Astrocyte (in vitro differentiated cells and primary cell): Measurements from ENCODE around the gene MYOCD. TPM values are rescaled to one million over a fixed set of nuclear protein-coding genes. Genes with fewer than 3 reads are reported as not detected.

Experiments used
- DNase-seq: peaks from one replicate; pipeline ENCODE4 v3.0.0-alpha.2; 2010; ENCODE audit warnings: low read depth
- FAIRE-seq: peaks from 2 replicates; lab custom pipeline; 2011; peaks lifted over from hg19 to GRCh38; lab: Jason Lieb, UNC
- H2AFZ ChIP-seq: 2 replicates; pipeline ENCODE4 v1.6.0; 2012; ENCODE audit warnings: low read depth, low read length, inconsistent platforms
- H3K27ac ChIP-seq: 2 replicates; pipeline ENCODE4 v1.5.1; 2011; ENCODE audit warnings: low read depth, low read length, inconsistent platforms
- H3K27me3 ChIP-seq: 2 replicates; pipeline ENCODE4 v1.6.0; 2011; ENCODE audit warnings: low read length, inconsistent platforms; ENCODE audit not compliant: insufficient read depth
- H3K36me3 ChIP-seq: 2 replicates; pipeline ENCODE4 v1.5.1; 2011; ENCODE audit warnings: low read length, inconsistent platforms; ENCODE audit not compliant: insufficient read depth
- H3K4me1 ChIP-seq: 2 replicates; pipeline ENCODE4 v1.5.1; 2011; ENCODE audit warnings: low read length, inconsistent platforms; ENCODE audit not compliant: insufficient read depth
- H3K4me2 ChIP-seq: 2 replicates; pipeline ENCODE4 v1.6.0; 2012; ENCODE audit warnings: low read length, inconsistent platforms
- H3K4me3 ChIP-seq: 2 replicates; pipeline ENCODE4 v1.5.1; 2011; ENCODE audit warnings: low read depth, mild to moderate bottlenecking, low read length, inconsistent platforms; ENCODE audit not compliant: insufficient read depth
- H3K79me2 ChIP-seq: 2 replicates; pipeline ENCODE4 v1.6.0; 2012; ENCODE audit warnings: mild to moderate bottlenecking, low read length, inconsistent platforms; ENCODE audit not compliant: insufficient read depth
- H3K9ac ChIP-seq: 2 replicates; pipeline ENCODE4 v1.6.0; 2012; ENCODE audit warnings: mild to moderate bottlenecking, low read length, inconsistent platforms
- H3K9me3 ChIP-seq: 2 replicates; pipeline ENCODE4 v1.5.1; 2012; ENCODE audit warnings: low read depth, mild to moderate bottlenecking, low read length, inconsistent platforms; ENCODE audit not compliant: insufficient read depth
- H4K20me1 ChIP-seq: 2 replicates; pipeline ENCODE4 v1.6.0; 2012; ENCODE audit warnings: low read length, inconsistent platforms; ENCODE audit not compliant: insufficient read depth
- H3K27ac Mint-ChIP-seq: one replicate; pipeline ENCODE4 v1.8.0; 2021; ENCODE audit warnings: mild to moderate bottlenecking, mixed read lengths; ENCODE audit not compliant: unreplicated experiment
- H3K27me3 Mint-ChIP-seq: one replicate; pipeline ENCODE4 v1.8.0; 2021; ENCODE audit warnings: low read depth, mixed read lengths; ENCODE audit not compliant: unreplicated experiment
- H3K36me3 Mint-ChIP-seq: one replicate; pipeline ENCODE4 v1.8.0; 2021; ENCODE audit warnings: low read depth, mixed read lengths; ENCODE audit not compliant: unreplicated experiment
- H3K4me1 Mint-ChIP-seq: one replicate; pipeline ENCODE4 v1.8.0; 2021; ENCODE audit warnings: low read depth, mixed read lengths; ENCODE audit not compliant: unreplicated experiment
- H3K4me3 Mint-ChIP-seq: one replicate; pipeline ENCODE4 v1.8.0; 2021; ENCODE audit warnings: mild to moderate bottlenecking, moderate library complexity, mixed read lengths; ENCODE audit not compliant: unreplicated experiment
- H3K9me3 Mint-ChIP-seq: one replicate; pipeline ENCODE4 v1.8.0; 2021; ENCODE audit warnings: mild to moderate bottlenecking, mixed read lengths; ENCODE audit not compliant: unreplicated experiment
- EZH2 ChIP-seq: IDR thresholded peaks from 2 replicates; pipeline ENCODE4 v1.6.1; 2012; ENCODE audit warnings: mild to moderate bottlenecking, low read length, inconsistent platforms; ENCODE audit not compliant: insufficient read depth
- total RNA-seq: library from RNA; stranded (reverse); gene quantifications from 2 replicates; pipeline ENCODE4 v1.2.1, GENCODE V29; 2021
- TF ChIP-seq, protein P1 (sequence below): IDR thresholded peaks from 2 replicates; pipeline ENCODE4 v1.5.1; 2011; ENCODE audit warnings: low read depth, mild to moderate bottlenecking, inconsistent platforms, low read length, moderate library complexity; ENCODE audit not compliant: insufficient read depth

The MYOCD gene
- total RNA-seq, 1 donor from 2014 or later, result 2.8 TPM

DNA sequence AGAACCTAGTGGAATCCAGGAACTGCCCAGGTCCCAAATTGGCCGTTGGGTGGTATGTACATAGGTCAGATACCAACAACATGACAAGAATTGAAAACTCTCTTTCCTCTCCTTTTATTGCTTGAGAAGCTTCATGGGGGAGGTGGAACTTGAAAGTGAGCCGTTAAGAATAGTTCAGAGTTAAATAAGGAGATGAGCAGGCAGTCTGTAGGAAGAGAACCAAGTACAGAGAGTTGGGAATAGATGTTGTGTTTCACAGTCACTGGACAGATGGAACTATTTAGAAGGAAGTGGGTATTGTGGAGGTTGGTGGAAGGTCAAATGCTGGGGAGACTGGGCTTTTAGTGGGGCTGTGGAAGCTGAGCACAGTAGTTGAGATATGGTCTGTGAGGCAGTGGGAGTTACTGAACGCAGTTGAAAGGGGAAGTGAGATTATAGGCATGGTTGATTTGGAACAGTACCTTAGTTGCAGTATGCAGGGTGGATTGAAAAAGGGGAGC, 150.0 kb downstream of the MYOCD start:
- Mint-ChIP-seq H3K36me3 (no peaks in the 10 kb centered on the region), H3K9me3 (peaks cover 3% of the 10 kb centered on the region), H3K27ac (no peak overlapping the region), H3K27me3 (no peaks in the 10 kb centered on the region), H3K4me3 (no peak overlapping the region), H3K4me1 (no peaks in the 10 kb centered on the region)
- Histone ChIP-seq H3K36me3 (no peaks in the 10 kb centered on the region), H3K4me2 (no peak overlapping the region), H3K27ac (no peak overlapping the region), H2AFZ (no peak overlapping the region), H3K79me2 (no peaks in the 10 kb centered on the region), H3K9me3 (no peaks in the 10 kb centered on the region), H3K4me1 (no peaks in the 10 kb centered on the region), H3K4me3 (no peak overlapping the region), H3K9ac (no peak overlapping the region), H4K20me1 (no peaks in the 10 kb centered on the region), H3K27me3 (no peaks in the 10 kb centered on the region)
- FAIRE-seq, result no peak
- TF ChIP-seq, protein P1, sequence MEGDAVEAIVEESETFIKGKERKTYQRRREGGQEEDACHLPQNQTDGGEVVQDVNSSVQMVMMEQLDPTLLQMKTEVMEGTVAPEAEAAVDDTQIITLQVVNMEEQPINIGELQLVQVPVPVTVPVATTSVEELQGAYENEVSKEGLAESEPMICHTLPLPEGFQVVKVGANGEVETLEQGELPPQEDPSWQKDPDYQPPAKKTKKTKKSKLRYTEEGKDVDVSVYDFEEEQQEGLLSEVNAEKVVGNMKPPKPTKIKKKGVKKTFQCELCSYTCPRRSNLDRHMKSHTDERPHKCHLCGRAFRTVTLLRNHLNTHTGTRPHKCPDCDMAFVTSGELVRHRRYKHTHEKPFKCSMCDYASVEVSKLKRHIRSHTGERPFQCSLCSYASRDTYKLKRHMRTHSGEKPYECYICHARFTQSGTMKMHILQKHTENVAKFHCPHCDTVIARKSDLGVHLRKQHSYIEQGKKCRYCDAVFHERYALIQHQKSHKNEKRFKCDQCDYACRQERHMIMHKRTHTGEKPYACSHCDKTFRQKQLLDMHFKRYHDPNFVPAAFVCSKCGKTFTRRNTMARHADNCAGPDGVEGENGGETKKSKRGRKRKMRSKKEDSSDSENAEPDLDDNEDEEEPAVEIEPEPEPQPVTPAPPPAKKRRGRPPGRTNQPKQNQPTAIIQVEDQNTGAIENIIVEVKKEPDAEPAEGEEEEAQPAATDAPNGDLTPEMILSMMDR, result no peak
- TF ChIP-seq EZH2, result no peak
- no peak for DNase-seq

Other genes with a start within 250 kb of the MYOCD start
- gene ARHGAP44, start 123.6 kb downstream of the MYOCD start, total RNA-seq, result 1.4 and 3.0 TPM in 2 replicates